SK-N-SH treated with all-trans-retinoic acid at 6 μM for 48 hours (cell line): ENCODE data around the gene FGD3.

Experiments
- ATAC-seq: fragments of 200-7000 bp; cut with Tn5 transposase; 3 replicates; pipeline ENCODE4 v1.9.1; 2020; ENCODE audit warnings: mild to moderate bottlenecking, moderate library complexity
- BACH2 ChIP-seq: fragments of 250-450 bp; sonication (Bioruptor Pico); IDR thresholded peaks from 2 replicates; pipeline ENCODE4 v1.9.0; 2021; ENCODE audit warnings: mild to moderate bottlenecking, borderline replicate concordance
- CSDC2 ChIP-seq: fragments of 250-450 bp; sonication (Bioruptor Pico); IDR thresholded peaks from 2 replicates; pipeline ENCODE4 v1.5.0; 2020; ENCODE audit warnings: mild to moderate bottlenecking, moderate library complexity
- ESRRG ChIP-seq: fragments of 250-450 bp; sonication (Bioruptor Pico); IDR thresholded peaks from 2 replicates; pipeline ENCODE4 v1.6.1; 2021; ENCODE audit warnings: mild to moderate bottlenecking
- GLIS3 ChIP-seq: fragments of 250-450 bp; sonication (Bioruptor Pico); IDR thresholded peaks from 2 replicates; pipeline ENCODE4 v1.5.0; 2020; ENCODE audit warnings: mild to moderate bottlenecking, moderate library complexity
- ISL1 ChIP-seq: fragments of 250-450 bp; sonication (Bioruptor Pico); IDR thresholded peaks from 2 replicates; pipeline ENCODE4 v2.1.2; 2022; ENCODE audit warnings: mild to moderate bottlenecking, moderate library complexity
- OSR1 ChIP-seq: fragments of 250-450 bp; sonication (Bioruptor Pico); IDR thresholded peaks from 2 replicates; pipeline ENCODE4 v1.8.0; 2022; ENCODE audit warnings: moderate library complexity, mild to moderate bottlenecking, inconsistent platforms
- PATZ1 ChIP-seq: fragments of 250-450 bp; sonication (Bioruptor Pico); IDR thresholded peaks from 2 replicates; pipeline ENCODE4 v1.8.0; 2020; ENCODE audit warnings: mild to moderate bottlenecking, moderate library complexity, borderline replicate concordance
- POU6F1 ChIP-seq: fragments of 250-450 bp; sonication (Bioruptor Pico); IDR thresholded peaks from 2 replicates; pipeline ENCODE4 v1.8.0; 2021; ENCODE audit warnings: low read depth, mild to moderate bottlenecking, moderate library complexity, borderline replicate concordance
- PPARA ChIP-seq: fragments of 250-450 bp; sonication (Bioruptor Pico); IDR thresholded peaks from 2 replicates; pipeline ENCODE4 v1.5.0; 2020; ENCODE audit warnings: mild to moderate bottlenecking, borderline replicate concordance
- RARB ChIP-seq: fragments of 250-450 bp; sonication (Bioruptor Pico); IDR thresholded peaks from 2 replicates; pipeline ENCODE4 v1.8.0; 2021; ENCODE audit warnings: mild to moderate bottlenecking, moderate library complexity
- SNAI2 ChIP-seq: fragments of 250-450 bp; sonication (Bioruptor Pico); IDR thresholded peaks from 2 replicates; pipeline ENCODE4 v1.5.0; 2020; ENCODE audit warnings: mild to moderate bottlenecking, moderate library complexity
- TCF4 ChIP-seq: fragments of 250-450 bp; sonication (Bioruptor Pico); IDR thresholded peaks from 2 replicates; pipeline ENCODE4 v1.8.0; 2021; ENCODE audit warnings: mild to moderate bottlenecking, moderate library complexity, borderline replicate concordance
- TOX ChIP-seq: fragments of 250-450 bp; sonication (Bioruptor Pico); IDR thresholded peaks from 2 replicates; pipeline ENCODE4 v1.8.0; 2021; ENCODE audit warnings: mild to moderate bottlenecking, moderate library complexity, borderline replicate concordance
- ZC3H10 ChIP-seq: fragments of 250-450 bp; sonication (Bioruptor Pico); IDR thresholded peaks from 2 replicates; pipeline ENCODE4 v1.5.1; 2021; ENCODE audit warnings: mild to moderate bottlenecking, moderate library complexity
- ZFP30 ChIP-seq: fragments of 450-650 bp; formaldehyde crosslinking; IDR thresholded peaks from 2 replicates; pipeline ENCODE4 v1.5.0; 2022; ENCODE audit warnings: mild to moderate bottlenecking, moderate library complexity
- ZNF565 ChIP-seq: fragments of 450-650 bp; formaldehyde crosslinking; conservative IDR thresholded peaks from 2 replicates; pipeline ENCODE4 v1.5.0; 2020; ENCODE audit warnings: low read depth, mild to moderate bottlenecking, moderate library complexity
- ZNF70 ChIP-seq: fragments of 450-650 bp; formaldehyde crosslinking; IDR thresholded peaks from 2 replicates; pipeline ENCODE4 v1.5.0; 2020; ENCODE audit warnings: mild to moderate bottlenecking, moderate library complexity
- ZNF8 ChIP-seq: fragments of 450-650 bp; formaldehyde crosslinking; IDR thresholded peaks from 2 replicates; pipeline ENCODE4 v1.5.0; 2020; ENCODE audit warnings: mild to moderate bottlenecking, moderate library complexity
- TF ChIP-seq, protein P1 (sequence below): fragments of 250-450 bp; sonication (Bioruptor Pico); IDR thresholded peaks from 2 replicates; pipeline ENCODE4 v1.5.0; 2020; ENCODE audit warnings: mild to moderate bottlenecking, moderate library complexity
- TF ChIP-seq, protein P2 (sequence below): fragments of 250-450 bp; sonication (Bioruptor Pico); IDR thresholded peaks from 2 replicates; pipeline ENCODE4 v1.5.1; 2020; ENCODE audit warnings: low read depth, mild to moderate bottlenecking, moderate library complexity

FGD3 gene

DNA sequence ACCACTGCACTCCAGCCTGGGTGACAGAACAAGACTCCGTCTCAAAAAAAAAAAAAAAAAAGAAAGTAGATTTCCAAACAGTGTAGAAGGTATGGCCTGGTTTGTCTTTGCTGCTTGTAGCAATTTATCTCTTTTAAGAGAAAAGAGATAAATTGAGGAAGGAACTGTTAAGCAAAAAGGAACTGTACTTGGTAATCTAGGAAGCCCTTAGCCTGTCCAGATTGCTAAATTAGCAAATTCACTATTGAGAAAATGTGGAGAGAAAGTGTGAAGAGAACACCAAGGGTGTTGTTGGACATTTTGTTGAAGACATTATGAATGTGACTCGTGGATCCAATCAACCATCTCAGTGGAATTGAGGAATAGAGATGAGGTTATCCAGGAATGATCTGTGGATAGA lies 98.2 kb downstream of the FGD3 start (continued):
- TF ChIP-seq, protein P1, sequence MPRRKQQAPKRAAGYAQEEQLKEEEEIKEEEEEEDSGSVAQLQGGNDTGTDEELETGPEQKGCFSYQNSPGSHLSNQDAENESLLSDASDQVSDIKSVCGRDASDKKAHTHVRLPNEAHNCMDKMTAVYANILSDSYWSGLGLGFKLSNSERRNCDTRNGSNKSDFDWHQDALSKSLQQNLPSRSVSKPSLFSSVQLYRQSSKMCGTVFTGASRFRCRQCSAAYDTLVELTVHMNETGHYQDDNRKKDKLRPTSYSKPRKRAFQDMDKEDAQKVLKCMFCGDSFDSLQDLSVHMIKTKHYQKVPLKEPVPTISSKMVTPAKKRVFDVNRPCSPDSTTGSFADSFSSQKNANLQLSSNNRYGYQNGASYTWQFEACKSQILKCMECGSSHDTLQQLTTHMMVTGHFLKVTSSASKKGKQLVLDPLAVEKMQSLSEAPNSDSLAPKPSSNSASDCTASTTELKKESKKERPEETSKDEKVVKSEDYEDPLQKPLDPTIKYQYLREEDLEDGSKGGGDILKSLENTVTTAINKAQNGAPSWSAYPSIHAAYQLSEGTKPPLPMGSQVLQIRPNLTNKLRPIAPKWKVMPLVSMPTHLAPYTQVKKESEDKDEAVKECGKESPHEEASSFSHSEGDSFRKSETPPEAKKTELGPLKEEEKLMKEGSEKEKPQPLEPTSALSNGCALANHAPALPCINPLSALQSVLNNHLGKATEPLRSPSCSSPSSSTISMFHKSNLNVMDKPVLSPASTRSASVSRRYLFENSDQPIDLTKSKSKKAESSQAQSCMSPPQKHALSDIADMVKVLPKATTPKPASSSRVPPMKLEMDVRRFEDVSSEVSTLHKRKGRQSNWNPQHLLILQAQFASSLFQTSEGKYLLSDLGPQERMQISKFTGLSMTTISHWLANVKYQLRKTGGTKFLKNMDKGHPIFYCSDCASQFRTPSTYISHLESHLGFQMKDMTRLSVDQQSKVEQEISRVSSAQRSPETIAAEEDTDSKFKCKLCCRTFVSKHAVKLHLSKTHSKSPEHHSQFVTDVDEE (CRISPR knock-in tag), result no peak

DNA sequence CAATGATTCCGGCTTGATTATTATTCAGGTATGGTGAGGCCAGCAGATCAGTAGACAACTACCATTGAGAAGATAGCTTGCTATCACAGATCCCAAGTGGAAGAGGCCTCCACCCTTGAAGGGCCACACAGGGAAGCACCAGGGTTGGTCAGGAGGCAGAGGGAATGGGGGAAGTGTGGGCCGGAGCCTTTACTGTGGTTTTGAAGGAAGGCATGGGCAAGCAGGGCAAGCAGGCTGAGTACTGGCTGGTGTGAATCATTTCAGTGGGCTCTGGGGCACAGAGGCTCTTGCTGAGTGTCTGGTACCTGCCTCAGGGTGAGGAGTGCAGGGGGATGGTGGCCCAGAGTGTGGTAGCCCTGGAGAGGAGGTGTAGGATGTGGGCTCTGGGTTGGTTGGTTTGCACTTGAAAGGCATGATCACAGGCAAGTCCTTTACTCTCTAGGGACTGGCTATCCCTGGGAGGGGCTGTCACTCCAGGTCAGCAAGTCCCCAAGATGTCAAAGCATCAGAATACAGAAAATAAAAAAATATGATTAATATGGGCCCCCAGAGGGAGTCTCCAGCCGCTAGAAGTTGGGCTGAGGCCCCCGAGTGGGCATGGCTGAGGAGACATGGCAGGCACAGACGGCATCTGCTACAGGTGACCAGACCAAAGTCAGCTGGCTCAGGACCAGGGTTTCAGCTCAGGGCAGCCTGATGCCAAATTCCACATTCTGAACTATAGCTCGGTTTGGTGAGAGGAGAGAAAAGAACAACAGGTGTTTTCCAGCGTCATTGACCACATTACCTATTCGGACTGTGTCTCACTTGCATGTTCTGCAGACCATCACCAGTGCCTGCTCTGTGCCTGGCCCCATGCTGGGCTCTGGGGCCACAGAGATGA lies 101.5 kb downstream of the FGD3 start:
- TF ChIP-seq GLIS3 (CRISPR knock-in tag) (no peak), TOX (CRISPR knock-in tag) (no peak), ZNF565 (no peak), TCF4 (CRISPR knock-in tag) (no peak), BACH2 (no peak), CSDC2 (no peak), ZNF8 (no peak), RARB (no peak), OSR1 (no peak), ESRRG (CRISPR knock-in tag) (no peak)
- TF ChIP-seq, protein P1 (CRISPR knock-in tag), result no peak
- TF ChIP-seq, protein P2, sequence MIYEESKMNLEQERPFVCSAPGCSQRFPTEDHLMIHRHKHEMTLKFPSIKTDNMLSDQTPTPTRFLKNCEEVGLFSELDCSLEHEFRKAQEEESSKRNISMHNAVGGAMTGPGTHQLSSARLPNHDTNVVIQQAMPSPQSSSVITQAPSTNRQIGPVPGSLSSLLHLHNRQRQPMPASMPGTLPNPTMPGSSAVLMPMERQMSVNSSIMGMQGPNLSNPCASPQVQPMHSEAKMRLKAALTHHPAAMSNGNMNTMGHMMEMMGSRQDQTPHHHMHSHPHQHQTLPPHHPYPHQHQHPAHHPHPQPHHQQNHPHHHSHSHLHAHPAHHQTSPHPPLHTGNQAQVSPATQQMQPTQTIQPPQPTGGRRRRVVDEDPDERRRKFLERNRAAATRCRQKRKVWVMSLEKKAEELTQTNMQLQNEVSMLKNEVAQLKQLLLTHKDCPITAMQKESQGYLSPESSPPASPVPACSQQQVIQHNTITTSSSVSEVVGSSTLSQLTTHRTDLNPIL (CRISPR knock-in tag), result no peak
- ATAC-seq, result no peak

DNA sequence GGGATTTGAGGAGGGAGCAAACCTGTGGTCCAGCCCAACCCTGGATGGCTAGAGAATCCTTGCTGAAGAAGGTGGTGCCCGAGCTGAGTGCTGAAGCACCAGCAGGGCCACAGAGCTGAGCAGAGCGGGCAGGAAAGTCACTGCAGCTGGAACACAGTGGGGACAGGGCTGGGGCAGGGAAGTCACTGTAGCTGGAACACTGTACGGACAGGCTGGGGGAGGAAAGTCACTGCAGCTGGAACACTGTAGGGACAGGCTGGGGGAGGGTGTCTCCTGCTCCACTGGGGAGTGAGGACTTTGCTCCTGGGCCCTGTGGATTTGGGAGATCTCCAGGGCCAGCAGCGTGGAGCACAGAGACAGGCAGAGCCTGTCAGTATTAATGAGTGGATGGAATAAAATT lies 102.2 kb downstream of the FGD3 start:
- no peak for ATAC-seq
- TF ChIP-seq ZNF565 (no peak), ZFP30 (CRISPR knock-in tag) (no peak), ISL1 (CRISPR knock-in tag) (no peak), ESRRG (CRISPR knock-in tag) (no peak), OSR1 (no peak), RARB (no peak), PPARA (CRISPR knock-in tag) (no peak), SNAI2 (CRISPR knock-in tag) (no peak), POU6F1 (CRISPR knock-in tag) (no peak), GLIS3 (CRISPR knock-in tag) (no peak), PATZ1 (CRISPR knock-in tag) (no peak), CSDC2 (no peak), ZNF70 (CRISPR knock-in tag) (no peak), TCF4 (CRISPR knock-in tag) (no peak), ZC3H10 (CRISPR knock-in tag) (no peak), TOX (CRISPR knock-in tag) (no peak)
- TF ChIP-seq, protein P1 (CRISPR knock-in tag), result no peak
- TF ChIP-seq, protein P2 (CRISPR knock-in tag), result no peak
